Testis (tissue), 3 donors: ENCODE results near the gene ELK3. TPM values are rescaled to one million over a fixed set of nuclear protein-coding genes. Genes with fewer than 3 reads are reported as not detected.

Experiments used
- DNase-seq: peaks from one replicate; pipeline ENCODE4 v3.0.0-alpha.2; 2019
- H3K27ac ChIP-seq, 2 donors: fragments of 200-600 bp; sonication (generic); one replicate each; pipeline ENCODE4 v1.5.1; 2019
- H3K27me3 ChIP-seq: fragments of 200-600 bp; sonication (generic); one replicate; pipeline ENCODE4 v1.5.1; 2019
- H3K36me3 ChIP-seq: fragments of 200-600 bp; sonication (generic); one replicate; pipeline ENCODE4 v1.5.1; 2017; ENCODE audit warnings: low read depth; ENCODE audit errors: missing control alignments
- H3K4me1 ChIP-seq: fragments of 200-600 bp; sonication (generic); one replicate; pipeline ENCODE4 v1.5.1; 2019
- H3K4me3 ChIP-seq, 2 donors: fragments of 200-600 bp; sonication (generic); one replicate each; pipeline ENCODE4 v1.5.1; 2017 to 2019
- H3K9me3 ChIP-seq: fragments of 200-600 bp; sonication (generic); one replicate; pipeline ENCODE4 v1.5.1; 2017
- POLR2A ChIP-seq: fragments of 450-650 bp; IDR thresholded peaks from one replicate; pipeline ENCODE4 v1.6.1; 2017; ENCODE audit warnings: antibody characterized with exemption, mild to moderate bottlenecking, moderate library complexity
- WGBS, 2 donors: methylation state at CpG; one replicate each; pipeline ENCODE4 v1.1.5; 2018; 5-methylcytosine and 5-hydroxymethylcytosine counted together
- intact Hi-C: fragments of 100-400 bp; cut with DNase I; formaldehyde crosslinking; loops from one replicate; pipeline ENCODE4 v1.15.1; 2023; ENCODE audit warnings: low total_unique reads
- polyA plus RNA-seq: library from polyadenylated mRNA; stranded (reverse); fragments of 350-450 nt; fragmentation: Illumina TruSeq; extraction: RNeasy Lipid Tissue Mini Kit (QIAGEN cat#74804); gene quantifications from one replicate; pipeline ENCODE4 v1.2.3, GENCODE V29; 2014; ENCODE audit warnings: low read depth, low replicate concordance; ENCODE audit not compliant: insufficient read depth
- total RNA-seq, 2 donors: library from RNA; depleted of rRNA; stranded (reverse); fragments of >200 nt; gene quantifications; one replicate each; pipeline ENCODE4 v1.2.3, GENCODE V29; 2016
- TF ChIP-seq, protein P1 (sequence below), 3 experiments: fragments of 450-650 bp in 2 of 3; fragments of 200-600 bp in 1 of 3; sonication (generic) in 1 of 3; IDR thresholded peaks; one replicate each; pipeline ENCODE4 v1.5.1; 2016 to 2019; ENCODE audit warnings: antibody characterized with exemption in 3 of 3, mild to moderate bottlenecking in 2 of 3, moderate library complexity in 1 of 3

The ELK3 gene
- total and polyA plus RNA-seq, 3 donors from 2014 or later = 11.3 to 17.1 (median 15.4) TPM

DNA sequence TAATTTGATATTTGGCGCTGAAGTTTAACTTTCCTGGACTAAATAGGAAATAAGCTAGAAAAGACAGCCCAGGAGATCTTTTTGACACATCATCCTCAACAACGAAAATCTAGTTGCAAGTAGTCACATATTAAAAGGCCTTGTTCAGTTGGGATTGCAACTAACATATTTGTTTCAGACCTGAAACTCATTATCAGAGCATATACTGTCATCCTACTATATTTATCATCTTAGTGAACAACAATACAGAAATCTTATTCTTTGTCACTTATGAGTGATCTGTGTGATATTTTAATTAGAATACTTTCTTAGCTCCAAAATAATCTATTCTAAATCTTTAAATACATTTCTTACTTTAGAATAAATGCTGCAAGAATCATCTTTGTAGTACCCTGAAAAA, 72.1 kb downstream of the ELK3 start:
- H3K4me1 ChIP-seq = no peaks in the 10 kb centered on the region
- no peak overlapping the region for H3K27ac ChIP-seq
- DNase-seq = no peak
- TF ChIP-seq, protein P1, sequence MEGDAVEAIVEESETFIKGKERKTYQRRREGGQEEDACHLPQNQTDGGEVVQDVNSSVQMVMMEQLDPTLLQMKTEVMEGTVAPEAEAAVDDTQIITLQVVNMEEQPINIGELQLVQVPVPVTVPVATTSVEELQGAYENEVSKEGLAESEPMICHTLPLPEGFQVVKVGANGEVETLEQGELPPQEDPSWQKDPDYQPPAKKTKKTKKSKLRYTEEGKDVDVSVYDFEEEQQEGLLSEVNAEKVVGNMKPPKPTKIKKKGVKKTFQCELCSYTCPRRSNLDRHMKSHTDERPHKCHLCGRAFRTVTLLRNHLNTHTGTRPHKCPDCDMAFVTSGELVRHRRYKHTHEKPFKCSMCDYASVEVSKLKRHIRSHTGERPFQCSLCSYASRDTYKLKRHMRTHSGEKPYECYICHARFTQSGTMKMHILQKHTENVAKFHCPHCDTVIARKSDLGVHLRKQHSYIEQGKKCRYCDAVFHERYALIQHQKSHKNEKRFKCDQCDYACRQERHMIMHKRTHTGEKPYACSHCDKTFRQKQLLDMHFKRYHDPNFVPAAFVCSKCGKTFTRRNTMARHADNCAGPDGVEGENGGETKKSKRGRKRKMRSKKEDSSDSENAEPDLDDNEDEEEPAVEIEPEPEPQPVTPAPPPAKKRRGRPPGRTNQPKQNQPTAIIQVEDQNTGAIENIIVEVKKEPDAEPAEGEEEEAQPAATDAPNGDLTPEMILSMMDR (IDR thresholded peaks at IDR 0.05) = no peak
- TF ChIP-seq POLR2A = no peak
- intact Hi-C loops = no loop called here
- no peaks in the 10 kb centered on the region for H3K9me3 ChIP-seq
- WGBS, 2 donors = 84 to 89% methylated on average over 2 of the region's 2 CpGs
- no peak overlapping the region for H3K4me3 ChIP-seq
- no peaks in the 10 kb centered on the region for H3K36me3 ChIP-seq
- H3K27me3 ChIP-seq = no peaks in the 10 kb centered on the region

DNA sequence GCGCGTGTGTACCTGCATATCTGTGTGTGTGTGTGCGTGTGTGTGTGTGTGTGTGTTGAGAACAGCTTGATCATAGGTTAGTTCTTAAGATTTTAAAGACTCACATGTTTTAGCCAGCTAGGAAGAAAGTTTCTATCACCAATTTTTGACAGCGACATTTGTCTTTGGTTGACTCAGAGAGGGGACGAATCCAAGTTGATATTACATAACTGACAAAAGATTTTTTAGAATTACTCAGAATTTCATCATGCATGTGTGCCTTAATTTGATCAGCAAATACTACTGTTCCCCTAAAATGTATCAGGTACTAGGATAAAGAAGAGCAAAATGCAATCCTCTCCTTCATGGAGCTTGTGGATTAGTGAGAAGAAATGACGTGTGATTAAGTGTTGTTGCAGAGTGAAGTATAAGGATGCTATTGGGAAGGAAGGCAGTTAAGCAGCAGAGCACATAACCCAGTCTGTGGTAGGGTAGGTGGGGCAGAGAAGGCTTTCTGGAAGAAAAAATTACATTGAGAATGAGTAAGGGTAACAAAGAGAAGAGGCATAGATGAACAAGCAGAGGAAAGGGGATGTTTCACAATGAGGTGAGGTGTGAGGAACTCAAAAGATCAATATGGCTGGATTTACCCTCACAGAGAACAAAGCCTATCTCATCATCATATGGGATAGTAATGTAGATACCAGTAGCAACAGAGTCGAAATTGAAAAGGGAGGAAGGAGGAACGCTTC, 77.5 kb downstream of the ELK3 start:
- DNase-seq = no peak
- H3K27ac ChIP-seq = no peak overlapping the region
- TF ChIP-seq, protein P1 (IDR thresholded peaks at IDR 0.05) = no peak
- TF ChIP-seq POLR2A = no peak
- no peaks in the 10 kb centered on the region for H3K9me3 ChIP-seq
- intact Hi-C loops = no loop called here
- no peaks in the 10 kb centered on the region for H3K36me3 ChIP-seq
- 76 to 80% methylated on average over 8 of the region's 8 CpGs for WGBS, 2 donors
- no peaks in the 10 kb centered on the region for H3K27me3 ChIP-seq
- no peak overlapping the region for H3K4me3 ChIP-seq
- no peaks in the 10 kb centered on the region for H3K4me1 ChIP-seq

DNA sequence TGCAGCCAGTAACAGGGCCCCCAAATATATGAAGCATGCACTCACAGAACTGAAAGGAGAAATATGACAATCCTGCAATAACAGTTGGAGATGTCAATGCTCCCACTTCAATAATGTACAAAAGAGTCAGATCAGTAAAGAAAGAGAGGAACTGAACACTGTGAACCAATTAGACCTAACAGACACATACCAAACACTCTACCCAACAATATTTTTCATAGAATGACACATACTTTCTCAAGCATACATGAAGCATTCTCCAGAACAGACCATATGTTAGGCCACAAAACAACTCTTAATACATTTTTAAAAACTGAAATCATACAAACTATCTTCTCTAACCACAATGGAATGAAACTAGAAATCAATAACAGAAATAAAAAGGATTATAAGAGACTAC, 80.2 kb downstream of the ELK3 start:
- Histone ChIP-seq H3K27me3 (no peaks in the 10 kb centered on the region), H3K4me1 (no peaks in the 10 kb centered on the region), H3K9me3 (no peaks in the 10 kb centered on the region), H3K4me3 (no peak overlapping the region), H3K36me3 (no peaks in the 10 kb centered on the region), H3K27ac (no peak overlapping the region)
- TF ChIP-seq POLR2A = no peak
- TF ChIP-seq, protein P1 (IDR thresholded peaks at IDR 0.05) = no peak
- DNase-seq = no peak
- intact Hi-C loops = no loop called here

DNA sequence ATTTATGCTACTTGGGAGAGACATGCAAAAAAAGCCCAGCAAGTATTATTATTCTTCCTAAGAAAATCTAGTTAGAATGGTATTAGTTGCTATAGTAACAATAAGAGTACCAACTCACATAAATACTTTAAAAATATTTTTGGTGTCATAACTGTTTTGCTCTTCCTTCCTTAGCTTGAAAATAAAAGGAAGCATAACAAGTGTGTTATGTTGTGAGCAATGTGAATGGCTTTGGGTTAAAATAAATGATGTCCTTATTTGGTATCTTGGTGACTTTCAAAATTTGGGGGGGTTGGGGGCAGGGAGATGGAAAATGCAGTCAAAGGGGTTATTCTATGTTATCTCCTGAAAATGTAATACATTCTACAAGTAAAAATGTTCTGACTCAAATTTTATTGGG, 91.0 kb downstream of the ELK3 start:
- TF ChIP-seq, protein P1 (IDR thresholded peaks at IDR 0.05) = no peak
- TF ChIP-seq POLR2A = no peak
- Histone ChIP-seq H3K4me3 (no peak overlapping the region), H3K4me1 (no peaks in the 10 kb centered on the region), H3K27ac (no peak overlapping the region), H3K9me3 (no peaks in the 10 kb centered on the region), H3K27me3 (no peaks in the 10 kb centered on the region), H3K36me3 (no peaks in the 10 kb centered on the region)
- intact Hi-C loops = no loop called here
- DNase-seq = no peak

DNA sequence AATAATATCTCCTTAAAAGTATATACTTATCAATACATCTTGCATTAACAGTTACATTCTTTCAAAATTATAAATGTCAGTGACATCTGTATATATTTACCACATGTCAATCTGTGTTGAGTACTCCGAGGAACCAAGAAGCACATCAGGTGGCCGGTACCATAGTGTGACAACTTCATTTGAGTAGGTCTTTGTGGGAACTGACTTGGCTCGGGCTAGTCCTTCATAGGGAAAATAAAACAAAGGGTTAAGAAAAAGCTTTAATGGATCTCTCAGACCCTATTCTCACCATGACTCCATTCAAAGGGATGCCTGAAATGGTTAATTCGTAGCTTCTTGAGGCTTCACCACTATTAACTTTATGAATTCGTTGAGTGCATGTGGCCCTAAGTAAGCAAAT, 94.9 kb downstream of the ELK3 start:
- TF ChIP-seq POLR2A = no peak
- TF ChIP-seq, protein P1 (IDR thresholded peaks at IDR 0.05) = no peak
- Histone ChIP-seq H3K36me3 (no peaks in the 10 kb centered on the region), H3K9me3 (no peaks in the 10 kb centered on the region), H3K27ac (no peak overlapping the region), H3K27me3 (no peaks in the 10 kb centered on the region), H3K4me1 (no peaks in the 10 kb centered on the region), H3K4me3 (no peak overlapping the region)
- 85 to 95% methylated on average over 5 of the region's 5 CpGs for WGBS, 2 donors
- intact Hi-C loops = no loop called here
- no peak for DNase-seq
